Islet precursor cell (in vitro differentiated cells): Measurements from ENCODE around the gene LACRT.

ENCODE experiments used
- DNase-seq: peaks from one replicate; pipeline ENCODE4 v3.0.0-alpha.2; 2018

Gene LACRT

GRCh38 chr12:54598970-54599369 is 35.7 kb downstream of the LACRT start:
- DNase-seq: no peak

GRCh38 chr12:54596526-54596946 is 38.2 kb downstream of the LACRT start:
- DNase-seq: peak; percentile 91

GRCh38 chr12:54595471-54595870 is 39.2 kb downstream of the LACRT start:
- no peak for DNase-seq

DNA sequence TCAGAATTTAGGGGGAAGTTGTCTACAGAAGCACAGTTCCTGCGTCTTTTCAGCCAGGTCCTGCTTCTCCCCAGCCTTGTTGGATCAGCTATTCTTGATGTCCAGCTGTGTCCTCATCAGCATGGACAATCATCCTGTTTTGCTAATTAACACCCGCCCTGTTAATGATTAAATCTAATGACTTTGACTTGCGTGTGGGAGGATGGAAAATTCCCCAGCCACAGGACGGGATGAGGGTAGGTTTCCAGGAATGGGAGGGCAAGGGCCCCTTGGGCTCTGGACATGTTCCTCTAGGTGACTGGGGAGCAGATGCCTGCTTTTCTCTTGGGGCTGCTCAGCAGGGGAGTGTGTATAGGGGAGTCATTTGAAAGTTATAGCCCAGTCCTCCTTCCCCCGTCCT is 41.0 kb downstream of the LACRT start:
- no peak for DNase-seq

GRCh38 chr12:54593135-54593534 is 41.6 kb downstream of the LACRT start:
- DNase-seq: peak; percentile 64

DNA sequence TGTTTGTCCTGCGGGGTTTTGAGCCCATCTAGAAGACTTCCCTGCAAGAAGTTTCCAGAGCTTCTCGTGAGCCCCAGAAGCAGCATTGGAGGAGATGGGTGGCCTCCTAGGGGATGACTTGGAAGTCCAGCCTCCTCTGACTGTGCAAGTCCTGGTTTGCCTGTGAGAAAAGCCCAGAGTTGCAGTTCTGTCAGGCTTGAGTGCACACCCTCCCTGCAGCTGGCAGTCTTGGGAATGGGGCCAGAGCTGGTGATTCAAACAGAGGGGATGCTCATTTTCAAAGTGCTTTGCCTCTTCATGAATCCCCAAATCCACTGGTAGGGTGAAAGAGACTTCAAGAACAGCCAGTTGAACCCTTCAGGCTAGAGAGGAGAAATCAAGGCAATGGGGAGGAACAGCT is 42.4 kb downstream of the LACRT start:
- DNase-seq: no peak

DNA sequence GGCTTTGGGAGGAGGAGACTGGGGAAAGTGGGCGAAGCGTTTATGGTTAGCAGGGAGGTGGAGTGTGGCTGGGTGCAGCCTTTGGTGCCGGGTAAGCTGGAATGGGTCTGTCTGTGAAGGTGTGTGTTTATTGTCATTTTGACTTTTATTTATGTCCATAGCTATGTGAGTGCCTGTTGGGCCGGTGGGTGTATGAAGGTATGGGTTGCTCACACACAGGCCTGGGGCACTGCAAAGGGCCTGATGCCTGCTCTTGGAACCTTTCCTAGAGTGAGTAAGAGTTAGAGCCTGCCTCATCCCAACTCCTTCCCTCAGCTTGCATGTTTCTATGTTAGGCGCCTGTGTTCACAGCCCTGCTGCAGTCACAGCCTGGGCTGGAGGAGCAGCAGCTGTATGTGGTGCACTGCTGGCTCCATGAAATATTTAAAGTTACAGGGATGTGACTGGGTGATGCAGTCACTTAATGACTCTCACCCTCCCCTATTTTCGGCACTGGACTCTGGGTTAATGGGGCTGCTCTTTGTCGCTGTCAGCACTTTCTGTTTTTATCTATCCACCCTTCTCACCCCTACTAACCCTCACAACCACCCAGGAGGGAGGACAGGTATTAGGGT is 43.6 kb downstream of the LACRT start:
- peak; percentile 67 for DNase-seq

- no peak for DNase-seq
Observed at GRCh38 chr12:54589964-54590363, 44.7 kb downstream of the LACRT start.

- DNase-seq: no peak
Observed at GRCh38 chr12:54588890-54589267, 45.8 kb downstream of the LACRT start.

DNA sequence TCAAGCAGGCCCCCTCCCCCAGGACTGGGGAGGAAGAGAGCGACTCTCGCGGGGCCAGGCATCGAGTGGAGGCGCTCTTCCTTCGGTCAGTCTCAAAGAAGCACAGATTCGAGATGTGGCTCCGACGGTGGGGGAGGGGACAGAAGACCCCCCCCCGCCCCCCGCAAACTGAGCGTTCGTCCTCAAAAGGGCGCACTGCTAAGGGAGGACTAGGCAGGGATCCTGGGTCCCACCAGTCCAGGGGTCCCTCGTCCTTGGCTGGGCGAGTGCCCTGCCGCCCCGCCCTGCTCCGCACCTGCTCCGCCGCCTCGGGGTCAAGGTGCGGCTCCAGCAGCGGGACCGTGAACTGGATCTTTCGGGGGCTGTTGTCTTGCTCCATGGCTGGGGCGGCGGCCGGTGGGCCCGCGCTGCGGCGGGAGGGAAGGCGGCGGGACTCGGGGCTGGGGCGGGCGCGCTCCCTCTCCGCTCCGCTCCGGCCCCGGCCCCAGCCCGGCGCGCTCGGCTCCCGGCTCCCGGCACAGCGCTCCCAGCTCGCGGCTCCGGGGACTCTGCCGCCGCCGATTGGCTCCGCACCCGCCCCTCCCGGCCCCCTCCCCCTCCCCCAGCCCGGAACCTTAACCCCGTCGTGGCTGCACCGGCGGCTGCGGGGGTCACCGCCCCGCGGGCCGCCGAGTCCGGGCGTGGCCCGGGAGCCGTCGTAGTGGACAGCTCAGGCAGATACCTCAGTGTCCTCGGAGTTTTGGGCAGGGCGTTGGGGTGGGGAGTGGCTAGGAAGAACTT is 46.4 kb downstream of the LACRT start, which contains the start of gene PPP1R1A:
Gene PPP1R1A (minus strand): TSS at position 550 of the 780 bp plus-strand sequence. CDS start 171 bp downstream, at position 379.
- peak; percentile 75 for DNase-seq

- no peak for DNase-seq
Observed at GRCh38 chr12:54587315-54587873, 47.3 kb downstream of the LACRT start.

- DNase-seq: no peak
Observed at GRCh38 chr12:54586620-54587019, 48.1 kb downstream of the LACRT start.

DNA sequence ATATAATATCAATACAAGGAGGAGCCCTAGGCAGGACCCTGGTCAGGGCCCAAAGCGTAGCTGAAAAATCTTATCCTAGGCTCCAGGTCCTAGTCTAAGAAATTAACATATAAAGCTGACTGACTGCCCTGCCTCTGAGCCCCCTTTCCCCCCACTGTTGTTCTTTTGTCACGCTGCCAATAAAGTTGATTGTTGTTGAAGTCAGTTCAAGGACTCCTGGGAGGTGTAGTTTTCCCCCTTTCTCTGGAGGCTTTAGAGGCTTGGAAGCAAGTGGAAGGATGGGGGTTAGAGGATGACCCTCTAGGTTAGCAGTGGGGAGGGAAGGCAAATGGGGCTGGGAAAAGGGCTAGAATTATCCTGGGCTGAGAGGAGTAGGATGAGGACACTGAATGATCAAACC is 49.5 kb downstream of the LACRT start:
- no peak for DNase-seq

- DNase-seq: no peak
Observed at GRCh38 chr12:54584128-54584527, 50.6 kb downstream of the LACRT start.

DNA sequence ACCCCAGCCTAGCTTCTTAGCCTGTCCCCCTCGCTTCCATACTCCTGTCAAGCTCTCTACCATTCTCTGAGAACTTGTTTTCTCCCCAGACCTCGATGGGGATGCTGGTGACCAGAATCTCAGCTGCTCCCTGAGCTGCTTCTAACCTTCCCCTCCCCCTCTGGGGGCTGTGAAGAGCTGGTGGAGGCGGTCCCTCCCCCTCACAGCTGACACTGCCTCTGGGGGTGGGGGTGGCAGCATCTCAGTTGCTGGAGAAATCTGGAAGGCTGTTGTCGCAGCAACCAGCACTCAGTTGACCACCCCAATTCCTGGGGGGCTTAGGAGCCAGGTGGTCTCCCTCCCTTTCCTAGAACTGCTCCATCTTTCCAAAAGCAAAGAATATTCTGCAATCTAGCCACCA is 51.0 kb downstream of the LACRT start:
- no peak for DNase-seq

DNA sequence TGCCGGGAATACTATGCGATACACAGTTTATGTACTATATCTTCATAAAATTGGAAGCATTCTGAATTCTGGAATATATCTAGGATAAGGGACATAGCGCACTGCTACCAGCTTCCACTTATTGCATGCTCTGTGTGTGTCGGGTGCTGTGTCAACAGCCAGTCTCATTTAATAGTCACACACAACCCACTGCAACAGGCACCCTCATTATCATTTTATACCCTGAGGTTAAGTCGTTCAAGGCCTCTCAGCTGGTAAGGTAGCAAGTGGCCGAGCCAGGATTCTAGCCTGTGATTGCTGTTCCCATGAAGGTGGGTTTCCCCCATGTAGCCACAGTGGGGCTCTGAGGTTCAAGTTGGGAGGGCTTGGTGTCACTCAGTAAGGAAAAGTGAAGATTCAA is 53.3 kb downstream of the LACRT start:
- no peak for DNase-seq
